ENCODE measurements around the gene GRIP2.

GRIP2 gene

GRCh38 chr3:14444380-14444779 lies 95.8 kb downstream of the GRIP2 start:
- TF ChIP-seq, protein P1, sequence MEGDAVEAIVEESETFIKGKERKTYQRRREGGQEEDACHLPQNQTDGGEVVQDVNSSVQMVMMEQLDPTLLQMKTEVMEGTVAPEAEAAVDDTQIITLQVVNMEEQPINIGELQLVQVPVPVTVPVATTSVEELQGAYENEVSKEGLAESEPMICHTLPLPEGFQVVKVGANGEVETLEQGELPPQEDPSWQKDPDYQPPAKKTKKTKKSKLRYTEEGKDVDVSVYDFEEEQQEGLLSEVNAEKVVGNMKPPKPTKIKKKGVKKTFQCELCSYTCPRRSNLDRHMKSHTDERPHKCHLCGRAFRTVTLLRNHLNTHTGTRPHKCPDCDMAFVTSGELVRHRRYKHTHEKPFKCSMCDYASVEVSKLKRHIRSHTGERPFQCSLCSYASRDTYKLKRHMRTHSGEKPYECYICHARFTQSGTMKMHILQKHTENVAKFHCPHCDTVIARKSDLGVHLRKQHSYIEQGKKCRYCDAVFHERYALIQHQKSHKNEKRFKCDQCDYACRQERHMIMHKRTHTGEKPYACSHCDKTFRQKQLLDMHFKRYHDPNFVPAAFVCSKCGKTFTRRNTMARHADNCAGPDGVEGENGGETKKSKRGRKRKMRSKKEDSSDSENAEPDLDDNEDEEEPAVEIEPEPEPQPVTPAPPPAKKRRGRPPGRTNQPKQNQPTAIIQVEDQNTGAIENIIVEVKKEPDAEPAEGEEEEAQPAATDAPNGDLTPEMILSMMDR (IDR thresholded peaks at IDR 0.05; ENCODE audit: low read depth, low read length): no peak
- no peak for DNase-seq (ENCODE audit: extremely low read depth, low read depth)

DNA sequence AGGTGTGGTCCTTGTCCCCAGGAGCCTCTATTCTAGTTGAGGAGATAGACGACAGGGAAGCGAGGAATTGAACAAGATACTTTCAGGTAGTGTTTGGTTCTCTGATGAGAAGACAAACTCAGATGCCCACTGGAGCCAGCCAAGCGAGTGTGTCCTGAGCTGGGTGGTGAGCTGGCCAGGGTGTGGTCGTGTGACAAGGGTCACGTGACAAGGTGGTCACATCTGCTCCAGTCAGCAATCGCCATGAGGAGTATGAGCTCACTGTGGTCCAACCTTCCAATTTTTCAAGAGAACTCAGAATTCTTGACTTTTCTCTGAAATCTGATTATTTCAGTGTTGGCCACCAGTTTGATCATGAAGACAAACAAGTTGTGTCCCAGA lies 98.2 kb downstream of the GRIP2 start:
- TF ChIP-seq, protein P1 (IDR thresholded peaks at IDR 0.05; ENCODE audit: low read depth, low read length): no peak
- DNase-seq (ENCODE audit: extremely low read depth, low read depth): no peak

- TF ChIP-seq, protein P1 (IDR thresholded peaks at IDR 0.05; ENCODE audit: low read depth, low read length): no peak
- no peak for DNase-seq (ENCODE audit: extremely low read depth, low read depth)
These were observed 98.8 kb downstream of the GRIP2 start for GRCh38 chr3:14441240-14441919.

DNA sequence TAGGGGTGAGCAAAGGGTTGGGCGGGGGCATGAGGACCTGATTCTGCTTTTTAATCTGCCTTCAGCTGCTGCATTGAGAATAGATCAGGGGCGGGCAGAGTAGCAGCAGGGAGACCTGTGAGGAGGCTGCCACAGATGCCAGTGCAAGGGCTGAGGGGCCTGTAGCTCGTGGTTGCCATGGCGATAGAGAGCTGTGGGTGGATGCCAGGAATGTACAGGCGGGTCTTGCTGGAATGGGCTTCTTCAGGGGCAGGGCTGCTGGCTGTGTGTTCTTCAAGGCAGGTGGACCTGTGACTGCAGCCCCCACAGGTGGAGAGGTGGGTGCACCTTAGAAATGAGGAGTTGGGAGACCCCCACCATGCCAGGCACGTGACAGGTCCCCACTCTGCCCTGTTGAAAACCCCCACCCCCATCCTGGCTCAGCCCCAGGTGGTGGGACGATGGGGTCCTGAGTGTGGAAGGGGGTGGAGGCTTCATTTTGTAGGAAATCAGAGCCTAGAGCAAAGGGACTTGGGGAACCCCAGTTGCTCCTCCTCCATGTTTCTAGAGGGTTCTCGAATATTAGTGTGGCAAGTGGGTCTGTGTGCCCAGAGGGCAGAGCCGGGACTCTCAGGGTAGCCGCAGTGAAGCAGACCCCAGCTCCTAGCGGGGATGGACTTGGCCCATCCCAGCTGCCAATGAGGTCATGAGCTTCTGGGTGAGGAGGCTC lies 99.5 kb downstream of the GRIP2 start:
- no peak for DNase-seq (ENCODE audit: extremely low read depth, low read depth)
- TF ChIP-seq, protein P1 (IDR thresholded peaks at IDR 0.05; ENCODE audit: low read depth, low read length): no peak

DNA sequence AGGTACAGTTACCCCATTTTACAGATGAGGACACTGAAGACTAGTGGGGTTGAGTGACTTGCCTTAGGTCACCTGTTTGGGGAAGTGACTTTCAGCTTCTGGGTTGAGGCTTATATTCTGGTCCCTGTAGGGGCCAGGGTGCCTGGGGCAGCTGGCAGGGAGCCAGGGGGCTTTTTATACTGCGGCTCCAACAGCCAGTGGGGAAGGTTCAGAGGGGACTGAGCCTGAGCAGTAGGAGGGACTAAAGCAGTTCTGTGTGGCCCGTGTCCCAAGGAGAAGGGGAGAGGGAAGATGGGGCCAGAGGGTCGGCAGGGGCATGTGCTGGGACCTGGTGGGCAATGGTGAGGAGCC lies 100.0 kb downstream of the GRIP2 start:
- TF ChIP-seq, protein P1 (IDR thresholded peaks at IDR 0.05; ENCODE audit: low read depth, low read length): no peak

DNA sequence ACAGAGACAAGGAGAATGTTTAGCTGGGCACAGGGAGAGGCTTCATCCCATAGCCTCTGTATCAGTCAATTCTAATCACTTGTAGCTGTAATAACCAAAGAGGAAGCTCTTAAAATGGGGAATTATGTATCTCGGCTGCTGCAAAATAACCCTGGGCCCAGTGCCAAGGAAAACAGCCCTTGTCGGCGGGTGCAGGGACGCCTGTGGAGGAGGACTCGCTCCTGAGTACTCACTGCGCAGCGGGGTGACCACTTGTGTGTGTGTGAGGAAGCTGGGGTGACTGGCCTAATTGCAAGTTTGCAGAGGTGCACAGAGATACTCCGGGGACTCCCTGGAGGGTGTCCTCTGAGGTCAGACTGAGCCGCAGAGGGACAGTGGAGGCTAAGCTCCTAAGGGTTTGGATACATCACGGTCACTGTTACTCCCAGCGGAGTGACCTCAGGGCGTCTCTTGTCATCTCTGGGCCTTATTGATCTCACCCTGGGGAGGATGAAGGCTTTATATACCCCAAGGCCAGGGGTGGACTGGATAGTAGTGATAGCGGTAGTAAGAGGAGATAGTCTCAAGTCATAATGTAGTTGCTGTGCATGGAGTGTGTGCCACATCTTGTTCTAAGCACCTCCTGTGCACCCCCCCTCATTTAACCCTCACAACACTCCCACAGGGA lies 100.5 kb downstream of the GRIP2 start:
- DNase-seq (ENCODE audit: extremely low read depth, low read depth): no peak
- TF ChIP-seq, protein P1 (IDR thresholded peaks at IDR 0.05; ENCODE audit: low read depth, low read length): no peak

More for the DNA sequence above, 100.0 kb downstream of the GRIP2 start:
- no peak for DNase-seq (ENCODE audit: extremely low read depth, low read depth)
